Upper lobe of right lung (tissue), 1 donor: ENCODE results near the gene MRPL40. TPM values are rescaled to one million over a fixed set of nuclear protein-coding genes. Genes with fewer than 3 reads are reported as not detected.

ENCODE experiments used
- ATAC-seq: fragments of 200-7000 bp; cut with Tn5 transposase; one replicate; pipeline ENCODE4 v1.9.1; 2020; ENCODE audit warnings: mild to moderate bottlenecking, moderate library complexity
- DNase-seq: peaks from one replicate; pipeline ENCODE4 v3.0.0-alpha.2; 2020
- H3K27ac ChIP-seq: fragments of 200-600 bp; one replicate; pipeline ENCODE4 v1.8.0; 2022
- H3K27me3 ChIP-seq: fragments of 200-600 bp; one replicate; pipeline ENCODE4 v1.8.0; 2022; ENCODE audit warnings: mild to moderate bottlenecking
- H3K36me3 ChIP-seq: fragments of 200-600 bp; one replicate; pipeline ENCODE4 v1.8.0; 2022
- H3K4me1 ChIP-seq: fragments of 200-600 bp; one replicate; pipeline ENCODE4 v1.8.0; 2022
- H3K4me3 ChIP-seq: fragments of 200-600 bp; one replicate; pipeline ENCODE4 v1.8.0; 2022; ENCODE audit warnings: mild to moderate bottlenecking
- H3K9me3 ChIP-seq: fragments of 200-600 bp; one replicate; pipeline ENCODE4 v1.8.0; 2022
- intact Hi-C: fragments of 100-400 bp; cut with DNase I; formaldehyde crosslinking; loops from one replicate; pipeline ENCODE4 v1.11.0; 2022
- total RNA-seq: library from RNA; stranded (reverse); fragmentation: NEBNext Ultra II Directional; extraction: Animal tissue kit (Norgen Biotek cat#: 25700); gene quantifications from one replicate; pipeline ENCODE4 v1.2.1, GENCODE V29; 2021
- TF ChIP-seq, protein P1 (sequence below): fragments of 200-600 bp; IDR thresholded peaks from one replicate; pipeline ENCODE4 v1.8.0; 2022; ENCODE audit warnings: antibody characterized with exemption
- donor health status: DM: no; HTN: yes; CAD: no; lungs with severe emphysema.

Gene MRPL40
- total RNA-seq, 1 donor from 2014 or later: 20.5 TPM

DNA sequence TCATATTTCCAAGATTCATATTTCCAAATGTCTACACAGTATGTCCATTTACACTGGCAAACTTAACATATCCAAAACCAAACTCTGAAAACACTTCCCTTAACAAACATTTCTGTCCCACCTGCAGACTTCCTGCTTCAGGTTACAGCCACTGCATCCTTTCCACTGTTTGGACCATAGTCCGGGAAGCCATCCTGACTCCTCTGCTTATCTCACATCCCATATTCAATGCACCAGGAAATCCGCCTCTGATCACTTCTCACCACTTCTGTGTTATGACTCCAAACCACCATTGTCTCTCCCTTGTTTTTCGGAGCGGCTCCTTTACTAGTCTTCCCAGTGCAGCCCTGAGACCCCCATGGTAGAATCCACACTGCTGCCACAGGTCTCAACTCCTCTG is 30.9 kb upstream of the MRPL40 start:
- H3K27ac ChIP-seq: no peak overlapping the region
- H3K27me3 ChIP-seq: no peaks in the 10 kb centered on the region
- intact Hi-C loops: no loop called here
- no peaks in the 10 kb centered on the region for H3K4me1 ChIP-seq
- H3K9me3 ChIP-seq: no peaks in the 10 kb centered on the region
- no peak for ATAC-seq
- TF ChIP-seq, protein P1, sequence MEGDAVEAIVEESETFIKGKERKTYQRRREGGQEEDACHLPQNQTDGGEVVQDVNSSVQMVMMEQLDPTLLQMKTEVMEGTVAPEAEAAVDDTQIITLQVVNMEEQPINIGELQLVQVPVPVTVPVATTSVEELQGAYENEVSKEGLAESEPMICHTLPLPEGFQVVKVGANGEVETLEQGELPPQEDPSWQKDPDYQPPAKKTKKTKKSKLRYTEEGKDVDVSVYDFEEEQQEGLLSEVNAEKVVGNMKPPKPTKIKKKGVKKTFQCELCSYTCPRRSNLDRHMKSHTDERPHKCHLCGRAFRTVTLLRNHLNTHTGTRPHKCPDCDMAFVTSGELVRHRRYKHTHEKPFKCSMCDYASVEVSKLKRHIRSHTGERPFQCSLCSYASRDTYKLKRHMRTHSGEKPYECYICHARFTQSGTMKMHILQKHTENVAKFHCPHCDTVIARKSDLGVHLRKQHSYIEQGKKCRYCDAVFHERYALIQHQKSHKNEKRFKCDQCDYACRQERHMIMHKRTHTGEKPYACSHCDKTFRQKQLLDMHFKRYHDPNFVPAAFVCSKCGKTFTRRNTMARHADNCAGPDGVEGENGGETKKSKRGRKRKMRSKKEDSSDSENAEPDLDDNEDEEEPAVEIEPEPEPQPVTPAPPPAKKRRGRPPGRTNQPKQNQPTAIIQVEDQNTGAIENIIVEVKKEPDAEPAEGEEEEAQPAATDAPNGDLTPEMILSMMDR: no peak
- H3K4me3 ChIP-seq: no peak overlapping the region
- H3K36me3 ChIP-seq: peaks cover 59% of the 10 kb centered on the region
- DNase-seq: no peak

DNA sequence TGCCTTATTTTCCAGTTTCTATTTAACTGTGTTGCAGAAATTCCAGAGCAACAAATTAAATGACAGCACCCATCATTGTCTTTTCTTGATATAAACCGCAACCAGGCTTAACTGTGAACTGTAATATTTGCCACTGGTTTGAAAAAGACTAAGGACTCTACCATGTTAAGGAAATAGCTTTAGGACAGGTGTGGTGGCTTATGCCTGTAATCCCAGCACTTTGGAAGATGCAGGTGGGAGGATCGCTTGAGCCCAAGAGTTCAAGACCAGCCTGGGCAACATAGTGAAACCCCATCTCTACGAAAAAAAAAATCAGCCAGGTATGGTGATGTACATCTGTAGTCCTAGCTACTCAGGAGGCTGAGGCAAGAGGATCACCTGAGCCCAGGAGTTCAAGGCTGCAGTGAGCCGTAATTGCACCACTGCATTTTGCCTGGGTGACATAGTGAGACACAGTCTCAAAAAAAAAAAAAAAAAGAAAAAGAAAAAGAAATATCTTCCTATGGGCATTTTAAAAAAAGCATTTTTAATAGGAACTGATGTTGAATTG is 29.6 kb upstream of the MRPL40 start:
- no peak for DNase-seq
- intact Hi-C loops: no loop called here

DNA sequence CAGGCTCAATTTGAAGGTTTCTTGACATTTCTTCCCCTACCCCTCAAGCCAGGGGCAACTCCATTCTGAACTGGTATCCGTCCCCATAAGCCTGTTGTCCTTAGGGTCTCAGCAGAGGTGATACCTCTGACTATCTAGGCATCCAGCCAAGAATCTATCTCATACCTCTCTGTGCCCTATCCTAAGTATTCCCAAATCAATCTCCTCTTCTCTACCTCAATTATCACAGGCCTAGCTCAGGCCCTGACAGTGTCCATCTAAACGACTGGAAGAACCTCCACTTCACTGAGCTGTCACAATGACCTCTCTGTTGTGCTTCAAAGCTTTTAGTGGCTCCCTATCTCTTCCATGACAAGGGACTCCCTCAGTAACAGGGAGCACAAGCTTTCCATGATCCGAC is 27.7 kb upstream of the MRPL40 start:
- Histone ChIP-seq H3K27ac (no peak overlapping the region), H3K27me3 (no peaks in the 10 kb centered on the region), H3K9me3 (no peaks in the 10 kb centered on the region), H3K4me1 (no peaks in the 10 kb centered on the region), H3K4me3 (no peak overlapping the region), H3K36me3 (peaks cover 65% of the 10 kb centered on the region)
- ATAC-seq: no peak
- intact Hi-C loops: no loop called here
- TF ChIP-seq, protein P1: no peak
- no peak for DNase-seq

More for the DNA sequence above, 29.6 kb upstream of the MRPL40 start:
- no peaks in the 10 kb centered on the region for H3K4me1 ChIP-seq
- no peaks in the 10 kb centered on the region for H3K9me3 ChIP-seq
- no peak for ATAC-seq
- peaks cover 58% of the 10 kb centered on the region for H3K36me3 ChIP-seq
- H3K4me3 ChIP-seq: no peak overlapping the region
- no peaks in the 10 kb centered on the region for H3K27me3 ChIP-seq
- H3K27ac ChIP-seq: no peak overlapping the region
- TF ChIP-seq, protein P1: no peak

DNA sequence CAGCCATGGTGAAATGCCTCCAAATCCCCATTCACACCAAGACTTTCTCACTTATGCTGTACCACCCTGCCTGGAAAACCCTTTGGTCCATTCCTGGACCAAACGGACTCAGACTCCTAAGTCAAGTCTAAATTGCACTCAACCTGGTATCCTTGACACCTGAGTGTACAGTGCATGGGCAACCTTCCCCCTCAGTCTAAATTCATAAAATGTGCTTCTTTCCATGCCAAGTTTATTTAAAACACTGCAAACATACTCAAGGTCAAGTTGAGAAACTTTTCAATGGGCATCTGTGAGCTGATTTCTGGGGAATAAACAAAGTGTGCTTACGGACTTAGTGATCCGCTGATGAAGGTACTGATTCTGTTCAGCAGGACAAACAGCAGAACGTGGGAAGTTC is 27.2 kb upstream of the MRPL40 start:
- H3K36me3 ChIP-seq: peaks cover 70% of the 10 kb centered on the region
- H3K4me3 ChIP-seq: no peak overlapping the region
- H3K27ac ChIP-seq: no peak overlapping the region
- H3K9me3 ChIP-seq: no peaks in the 10 kb centered on the region
- no peaks in the 10 kb centered on the region for H3K27me3 ChIP-seq
- TF ChIP-seq, protein P1: no peak
- ATAC-seq (no peak), DNase-seq (no peak)
- no peaks in the 10 kb centered on the region for H3K4me1 ChIP-seq
- intact Hi-C loops: no loop called here

DNA sequence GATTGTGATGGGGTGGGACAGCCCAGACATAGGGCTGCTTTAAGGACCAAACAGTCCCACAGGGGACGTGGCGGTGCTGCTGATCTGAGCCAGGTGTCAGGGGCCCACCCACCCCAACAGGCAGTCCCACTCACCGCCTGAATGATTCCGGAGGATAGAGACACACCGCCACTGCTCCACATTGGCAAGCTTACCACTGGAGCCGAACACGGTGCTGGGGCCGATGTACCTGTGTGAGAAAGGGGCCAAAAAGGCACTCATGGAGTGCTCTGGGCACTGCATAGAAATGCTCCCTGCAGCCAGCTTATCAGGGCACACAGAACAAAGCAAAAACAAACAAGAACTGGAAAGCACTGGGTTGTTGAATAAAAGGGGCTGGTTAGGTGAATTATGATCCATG is 26.7 kb upstream of the MRPL40 start:
- Histone ChIP-seq H3K36me3 (peaks cover 70% of the 10 kb centered on the region), H3K9me3 (no peaks in the 10 kb centered on the region), H3K4me1 (no peaks in the 10 kb centered on the region), H3K4me3 (no peak overlapping the region), H3K27me3 (no peaks in the 10 kb centered on the region), H3K27ac (no peak overlapping the region)
- TF ChIP-seq, protein P1: no peak
- ATAC-seq (no peak), DNase-seq (no peak)
- intact Hi-C loops: no loop called here

DNA sequence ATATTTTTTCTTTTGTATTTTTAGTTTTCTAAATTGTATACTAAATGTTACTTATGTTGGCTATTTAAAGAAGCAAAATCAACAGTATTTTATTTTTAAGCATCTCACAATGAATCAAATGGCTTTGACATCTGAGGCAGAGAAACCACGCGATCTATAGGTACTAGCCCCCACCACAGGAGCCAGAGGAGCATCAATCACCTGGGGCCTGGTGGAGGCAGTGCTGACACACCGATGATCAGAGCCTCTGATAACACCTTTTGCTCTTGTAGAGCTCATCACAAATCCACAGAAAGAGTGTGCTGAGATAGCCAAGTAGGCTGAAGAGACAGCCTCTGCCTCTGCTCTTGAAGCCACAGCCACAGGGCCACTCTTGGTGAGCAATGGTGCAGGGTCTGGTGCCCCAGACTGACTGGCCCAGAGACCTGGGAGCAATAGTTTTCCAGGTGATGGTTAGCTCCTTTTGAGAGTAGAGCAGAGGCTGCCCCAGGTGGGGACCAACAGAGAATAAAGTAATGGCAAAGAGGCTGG is 26.0 kb upstream of the MRPL40 start:
- no peak for DNase-seq
- H3K4me3 ChIP-seq: no peak overlapping the region
- no peaks in the 10 kb centered on the region for H3K27me3 ChIP-seq
- intact Hi-C loops: no loop called here
- no peak overlapping the region for H3K27ac ChIP-seq
- H3K4me1 ChIP-seq: no peaks in the 10 kb centered on the region
- TF ChIP-seq, protein P1: no peak
- peaks cover 68% of the 10 kb centered on the region for H3K36me3 ChIP-seq
- no peaks in the 10 kb centered on the region for H3K9me3 ChIP-seq
- no peak for ATAC-seq
